ENCODE measurements around the gene HSH2D.

- TF ChIP-seq EP300 (IDR thresholded peaks at IDR 0.05) = no peak
- TF ChIP-seq CTCF (IDR thresholded peaks at IDR 0.05) = no peak
- TF ChIP-seq POLR2A (IDR thresholded peaks at IDR 0.05) = no peak
Observed at GRCh38 chr19:16116067-16116466, 27.4 kb upstream of the HSH2D start.

All from ovary (tissue), 3 donors.